Upper lobe of right lung (tissue), 1 donor: ENCODE measurements around the gene TTLL11. TPM values are rescaled to one million over a fixed set of nuclear protein-coding genes. Genes with fewer than 3 reads are reported as not detected.

Experiments used
- ATAC-seq: fragments of 200-7000 bp; cut with Tn5 transposase; one replicate; pipeline ENCODE4 v1.9.1; 2020; ENCODE audit warnings: mild to moderate bottlenecking, moderate library complexity
- DNase-seq: peaks from one replicate; pipeline ENCODE4 v3.0.0-alpha.2; 2020
- H3K27ac ChIP-seq: fragments of 200-600 bp; one replicate; pipeline ENCODE4 v1.8.0; 2022
- H3K27me3 ChIP-seq: fragments of 200-600 bp; one replicate; pipeline ENCODE4 v1.8.0; 2022; ENCODE audit warnings: mild to moderate bottlenecking
- H3K36me3 ChIP-seq: fragments of 200-600 bp; one replicate; pipeline ENCODE4 v1.8.0; 2022
- H3K4me1 ChIP-seq: fragments of 200-600 bp; one replicate; pipeline ENCODE4 v1.8.0; 2022
- H3K4me3 ChIP-seq: fragments of 200-600 bp; one replicate; pipeline ENCODE4 v1.8.0; 2022; ENCODE audit warnings: mild to moderate bottlenecking
- H3K9me3 ChIP-seq: fragments of 200-600 bp; one replicate; pipeline ENCODE4 v1.8.0; 2022
- CTCF ChIP-seq: fragments of 200-600 bp; IDR thresholded peaks from one replicate; pipeline ENCODE4 v1.8.0; 2022; ENCODE audit warnings: antibody characterized with exemption
- intact Hi-C: fragments of 100-400 bp; cut with DNase I; formaldehyde crosslinking; loops from one replicate; pipeline ENCODE4 v1.11.0; 2022
- total RNA-seq: library from RNA; stranded (reverse); fragmentation: NEBNext Ultra II Directional; extraction: Animal tissue kit (Norgen Biotek cat#: 25700); gene quantifications from one replicate; pipeline ENCODE4 v1.2.1, GENCODE V29; 2021
- donor health status: DM: no; HTN: yes; CAD: no; lungs with severe emphysema.

The TTLL11 gene
- total RNA-seq, 1 donor from 2014 or later = 10.7 TPM

DNA sequence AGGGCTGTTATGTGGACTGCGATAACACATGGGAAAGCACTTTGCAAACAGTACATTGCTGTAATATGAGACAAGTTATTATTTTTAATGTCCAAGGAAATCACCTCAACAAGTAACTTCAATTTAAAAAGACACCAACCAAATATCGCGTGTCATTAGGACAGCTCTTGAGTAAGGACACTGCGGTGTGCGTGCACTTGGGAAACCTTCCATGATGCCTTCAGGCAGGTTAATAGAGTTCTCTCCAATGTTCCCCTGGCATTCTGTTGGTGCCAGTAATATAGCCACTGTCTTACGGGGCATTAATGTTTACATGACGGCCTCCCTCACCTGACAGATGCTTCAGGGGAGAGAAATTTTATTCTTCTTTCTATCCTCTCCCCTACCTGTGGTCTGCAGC is 42.9 kb downstream of the TTLL11 start:
- Histone ChIP-seq H3K4me1 (no peaks in the 10 kb centered on the region), H3K9me3 (no peaks in the 10 kb centered on the region), H3K27ac (no peak overlapping the region), H3K36me3 (no peaks in the 10 kb centered on the region), H3K4me3 (no peak overlapping the region), H3K27me3 (no peaks in the 10 kb centered on the region)
- no peak for DNase-seq
- intact Hi-C loops = no loop called here
- no peak for ATAC-seq
- no peak for TF ChIP-seq CTCF

DNA sequence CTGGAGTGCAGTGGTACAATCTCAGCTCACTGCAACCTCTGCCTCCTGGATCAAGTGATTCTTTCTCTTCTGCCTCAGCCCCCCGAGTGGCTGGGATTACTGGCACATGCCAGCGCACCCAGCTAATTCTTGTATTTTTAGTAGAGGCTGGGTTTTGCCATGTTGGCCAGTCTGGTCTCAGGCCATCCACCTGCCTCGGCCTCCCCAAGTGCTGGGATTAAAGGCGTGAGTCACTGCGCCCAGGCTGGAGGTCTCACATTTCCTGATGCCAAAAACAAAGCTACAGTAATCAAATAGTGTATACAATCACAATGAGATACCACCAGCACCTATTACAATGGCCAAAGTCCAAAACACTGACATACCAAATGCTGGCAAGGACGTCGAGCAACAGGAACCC is 51.1 kb downstream of the TTLL11 start:
- intact Hi-C loops = no loop called here
- no peak for TF ChIP-seq CTCF

DNA sequence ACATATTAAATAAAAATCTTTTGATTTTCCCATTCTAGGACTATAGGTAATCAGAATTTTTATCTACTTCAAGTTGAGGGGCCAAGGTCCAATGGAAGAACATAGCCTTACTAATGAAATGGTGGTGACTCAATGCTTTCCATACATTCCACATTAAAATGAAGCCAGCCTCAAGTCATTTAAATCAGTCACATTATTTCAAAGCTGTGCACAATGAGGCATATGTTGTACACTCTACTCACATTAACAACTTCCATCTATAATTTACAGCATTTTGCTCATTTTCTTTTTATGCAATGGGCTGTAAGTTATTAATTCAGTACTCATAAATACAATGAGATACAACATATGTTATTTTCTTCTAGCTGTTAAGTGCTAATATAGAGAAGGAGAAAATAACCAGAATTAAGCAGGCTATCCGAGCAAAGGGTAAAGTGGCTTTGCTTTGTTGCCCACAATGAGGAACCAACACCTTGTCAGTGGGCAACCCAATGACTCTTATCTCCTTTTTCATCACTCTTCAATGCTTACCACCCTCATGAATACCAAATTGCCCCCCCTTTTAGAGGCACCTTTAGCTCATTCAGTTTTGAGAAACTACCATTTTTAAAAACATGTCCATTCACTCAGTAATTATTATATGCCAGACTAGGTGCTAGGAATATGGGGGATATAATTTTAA is 52.4 kb downstream of the TTLL11 start:
- Histone ChIP-seq H3K27me3 (no peaks in the 10 kb centered on the region), H3K27ac (no peak overlapping the region), H3K9me3 (no peaks in the 10 kb centered on the region), H3K36me3 (peaks cover 9% of the 10 kb centered on the region), H3K4me1 (no peaks in the 10 kb centered on the region), H3K4me3 (no peak overlapping the region)
- intact Hi-C loops = no loop called here
- ATAC-seq = no peak
- no peak for DNase-seq
- TF ChIP-seq CTCF = no peak

More for the DNA sequence above, 51.1 kb downstream of the TTLL11 start:
- H3K4me3 ChIP-seq = no peak overlapping the region
- DNase-seq (no peak), ATAC-seq (no peak)
- H3K9me3 ChIP-seq = no peaks in the 10 kb centered on the region
- peaks cover 9% of the 10 kb centered on the region for H3K36me3 ChIP-seq
- no peaks in the 10 kb centered on the region for H3K27me3 ChIP-seq
- no peak overlapping the region for H3K27ac ChIP-seq
- no peaks in the 10 kb centered on the region for H3K4me1 ChIP-seq

GRCh38 chr9:122039234-122039633 is 53.9 kb downstream of the TTLL11 start:
- TF ChIP-seq CTCF = no peak
- peaks cover 9% of the 10 kb centered on the region for H3K36me3 ChIP-seq
- no peak overlapping the region for H3K27ac ChIP-seq
- intact Hi-C loops = no loop called here
- DNase-seq = no peak
- no peaks in the 10 kb centered on the region for H3K27me3 ChIP-seq
- H3K4me1 ChIP-seq = peaks cover 4% of the 10 kb centered on the region
- no peaks in the 10 kb centered on the region for H3K9me3 ChIP-seq
- H3K4me3 ChIP-seq = no peak overlapping the region
- no peak for ATAC-seq

DNA sequence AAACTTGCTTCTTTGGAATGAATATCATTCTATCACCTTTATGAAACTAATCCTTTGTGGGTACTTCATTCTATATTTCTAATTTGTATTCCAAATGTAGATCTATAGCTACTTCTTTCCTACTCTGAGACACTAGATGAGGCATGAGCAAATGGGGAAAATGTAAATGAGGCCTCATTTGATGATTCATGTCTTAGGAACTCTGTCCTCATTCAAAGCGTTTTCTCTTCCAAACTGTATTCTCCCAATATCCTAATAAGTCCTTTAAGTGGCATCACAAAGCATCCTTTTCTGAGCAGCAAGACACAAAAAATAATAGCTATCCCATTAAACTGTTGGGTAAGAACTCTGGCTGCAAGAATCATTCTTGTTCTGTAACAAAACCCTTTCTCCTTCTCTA is 56.1 kb downstream of the TTLL11 start:
- DNase-seq = no peak
- TF ChIP-seq CTCF = no peak
- H3K9me3 ChIP-seq = no peaks in the 10 kb centered on the region
- no peak for ATAC-seq
- intact Hi-C loops = no loop called here
- H3K4me1 ChIP-seq = peaks cover 5% of the 10 kb centered on the region
- no peaks in the 10 kb centered on the region for H3K27me3 ChIP-seq
- peaks cover 9% of the 10 kb centered on the region for H3K36me3 ChIP-seq
- H3K27ac ChIP-seq = no peak overlapping the region
- no peak overlapping the region for H3K4me3 ChIP-seq

GRCh38 chr9:122036408-122036807 is 56.7 kb downstream of the TTLL11 start:
- no peak for TF ChIP-seq CTCF
- H3K27ac ChIP-seq = no peak overlapping the region
- peaks cover 5% of the 10 kb centered on the region for H3K4me1 ChIP-seq
- DNase-seq = no peak
- H3K9me3 ChIP-seq = no peaks in the 10 kb centered on the region
- H3K27me3 ChIP-seq = no peaks in the 10 kb centered on the region
- no peak for ATAC-seq
- no peak overlapping the region for H3K4me3 ChIP-seq
- H3K36me3 ChIP-seq = peaks cover 9% of the 10 kb centered on the region
- intact Hi-C loops = no loop called here
